ENCODE results near the gene SLC9A6.

The SLC9A6 gene

DNA sequence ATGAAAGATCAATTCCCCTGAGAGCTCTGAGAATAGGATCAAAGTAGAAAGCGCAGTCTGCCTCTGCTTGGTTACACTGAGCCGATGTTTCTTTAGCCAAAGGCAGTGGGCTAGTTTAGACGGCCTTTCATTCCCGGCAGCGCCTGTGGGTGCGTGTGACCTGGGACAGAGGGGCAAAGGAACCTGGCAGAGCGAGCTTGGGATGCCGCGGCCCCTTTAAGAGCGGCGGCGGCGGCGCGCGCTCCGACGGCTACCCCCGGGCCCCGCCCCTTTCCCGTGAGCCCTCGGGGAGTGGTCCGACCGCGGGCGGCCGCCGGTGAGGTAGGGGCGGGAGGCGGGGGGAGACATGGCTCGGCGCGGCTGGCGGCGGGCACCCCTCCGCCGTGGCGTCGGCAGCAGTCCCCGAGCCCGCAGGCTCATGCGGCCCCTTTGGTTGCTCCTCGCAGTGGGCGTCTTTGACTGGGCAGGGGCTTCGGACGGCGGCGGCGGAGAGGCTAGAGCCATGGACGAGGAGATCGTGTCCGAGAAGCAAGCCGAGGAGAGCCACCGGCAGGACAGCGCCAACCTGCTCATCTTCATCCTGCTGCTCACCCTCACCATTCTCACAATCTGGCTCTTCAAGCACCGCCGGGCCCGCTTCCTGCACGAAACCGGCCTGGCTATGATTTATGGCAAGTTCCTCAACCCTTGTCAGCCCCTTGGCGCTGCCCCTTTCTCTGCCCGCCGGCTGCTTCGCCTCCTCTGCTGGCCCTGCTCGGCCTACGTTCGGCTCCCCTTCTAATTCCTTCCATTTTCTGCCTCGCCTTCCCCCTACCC is at the start of gene SLC9A6 (continued):
- TF ChIP-seq, protein P1, sequence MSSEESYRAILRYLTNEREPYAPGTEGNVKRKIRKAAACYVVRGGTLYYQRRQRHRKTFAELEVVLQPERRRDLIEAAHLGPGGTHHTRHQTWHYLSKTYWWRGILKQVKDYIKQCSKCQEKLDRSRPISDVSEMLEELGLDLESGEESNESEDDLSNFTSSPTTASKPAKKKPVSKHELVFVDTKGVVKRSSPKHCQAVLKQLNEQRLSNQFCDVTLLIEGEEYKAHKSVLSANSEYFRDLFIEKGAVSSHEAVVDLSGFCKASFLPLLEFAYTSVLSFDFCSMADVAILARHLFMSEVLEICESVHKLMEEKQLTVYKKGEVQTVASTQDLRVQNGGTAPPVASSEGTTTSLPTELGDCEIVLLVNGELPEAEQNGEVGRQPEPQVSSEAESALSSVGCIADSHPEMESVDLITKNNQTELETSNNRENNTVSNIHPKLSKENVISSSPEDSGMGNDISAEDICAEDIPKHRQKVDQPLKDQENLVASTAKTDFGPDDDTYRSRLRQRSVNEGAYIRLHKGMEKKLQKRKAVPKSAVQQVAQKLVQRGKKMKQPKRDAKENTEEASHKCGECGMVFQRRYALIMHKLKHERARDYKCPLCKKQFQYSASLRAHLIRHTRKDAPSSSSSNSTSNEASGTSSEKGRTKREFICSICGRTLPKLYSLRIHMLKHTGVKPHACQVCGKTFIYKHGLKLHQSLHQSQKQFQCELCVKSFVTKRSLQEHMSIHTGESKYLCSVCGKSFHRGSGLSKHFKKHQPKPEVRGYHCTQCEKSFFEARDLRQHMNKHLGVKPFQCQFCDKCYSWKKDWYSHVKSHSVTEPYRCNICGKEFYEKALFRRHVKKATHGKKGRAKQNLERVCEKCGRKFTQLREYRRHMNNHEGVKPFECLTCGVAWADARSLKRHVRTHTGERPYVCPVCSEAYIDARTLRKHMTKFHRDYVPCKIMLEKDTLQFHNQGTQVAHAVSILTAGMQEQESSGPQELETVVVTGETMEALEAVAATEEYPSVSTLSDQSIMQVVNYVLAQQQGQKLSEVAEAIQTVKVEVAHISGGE (tag by site-specific recombination; conservative IDR thresholded peaks at IDR 0.05; ENCODE audit: low read depth) = peak; percentile 34
- TF ChIP-seq ZNF155 (tag by site-specific recombination; IDR thresholded peaks at IDR 0.05) (no peak), GLI4 (tag by site-specific recombination; IDR thresholded peaks at IDR 0.05) (no peak), ZNF23 (tag by site-specific recombination; IDR thresholded peaks at IDR 0.05; ENCODE audit: borderline replicate concordance) (no peak), ZNF791 (tag by site-specific recombination; IDR thresholded peaks at IDR 0.05) (no peak), SCRT1 (tag by site-specific recombination; IDR thresholded peaks at IDR 0.05; ENCODE audit: borderline replicate concordance) (no peak), ZNF510 (tag by site-specific recombination; IDR thresholded peaks at IDR 0.05; ENCODE audit: insufficient replicate concordance) (no peak), GLIS2 (tag by site-specific recombination; IDR thresholded peaks at IDR 0.05) (no peak), ZFP37 (tag by site-specific recombination; IDR thresholded peaks at IDR 0.05) (no peak), ZXDB (tag by site-specific recombination; IDR thresholded peaks at IDR 0.05) (peak; percentile 40), HOXD13 (CRISPR knock-in tag; IDR thresholded peaks at IDR 0.05; ENCODE audit: borderline replicate concordance) (no peak), ZNF785 (tag by site-specific recombination; IDR thresholded peaks at IDR 0.05) (no peak), ZNF292 (tag by site-specific recombination; IDR thresholded peaks at IDR 0.05; ENCODE audit: borderline replicate concordance, low read depth) (no peak)
- TF ChIP-seq, protein P2, sequence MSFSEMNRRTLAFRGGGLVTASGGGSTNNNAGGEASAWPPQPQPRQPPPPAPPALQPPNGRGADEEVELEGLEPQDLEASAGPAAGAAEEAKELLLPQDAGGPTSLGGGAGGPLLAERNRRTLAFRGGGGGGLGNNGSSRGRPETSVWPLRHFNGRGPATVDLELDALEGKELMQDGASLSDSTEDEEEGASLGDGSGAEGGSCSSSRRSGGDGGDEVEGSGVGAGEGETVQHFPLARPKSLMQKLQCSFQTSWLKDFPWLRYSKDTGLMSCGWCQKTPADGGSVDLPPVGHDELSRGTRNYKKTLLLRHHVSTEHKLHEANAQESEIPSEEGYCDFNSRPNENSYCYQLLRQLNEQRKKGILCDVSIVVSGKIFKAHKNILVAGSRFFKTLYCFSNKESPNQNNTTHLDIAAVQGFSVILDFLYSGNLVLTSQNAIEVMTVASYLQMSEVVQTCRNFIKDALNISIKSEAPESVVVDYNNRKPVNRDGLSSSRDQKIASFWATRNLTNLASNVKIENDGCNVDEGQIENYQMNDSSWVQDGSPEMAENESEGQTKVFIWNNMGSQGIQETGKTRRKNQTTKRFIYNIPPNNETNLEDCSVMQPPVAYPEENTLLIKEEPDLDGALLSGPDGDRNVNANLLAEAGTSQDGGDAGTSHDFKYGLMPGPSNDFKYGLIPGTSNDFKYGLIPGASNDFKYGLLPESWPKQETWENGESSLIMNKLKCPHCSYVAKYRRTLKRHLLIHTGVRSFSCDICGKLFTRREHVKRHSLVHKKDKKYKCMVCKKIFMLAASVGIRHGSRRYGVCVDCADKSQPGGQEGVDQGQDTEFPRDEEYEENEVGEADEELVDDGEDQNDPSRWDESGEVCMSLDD (tag by site-specific recombination; IDR thresholded peaks at IDR 0.05) = peak; percentile 42; the same call in 1 of the 2 replicates
- TF ChIP-seq, protein P3, sequence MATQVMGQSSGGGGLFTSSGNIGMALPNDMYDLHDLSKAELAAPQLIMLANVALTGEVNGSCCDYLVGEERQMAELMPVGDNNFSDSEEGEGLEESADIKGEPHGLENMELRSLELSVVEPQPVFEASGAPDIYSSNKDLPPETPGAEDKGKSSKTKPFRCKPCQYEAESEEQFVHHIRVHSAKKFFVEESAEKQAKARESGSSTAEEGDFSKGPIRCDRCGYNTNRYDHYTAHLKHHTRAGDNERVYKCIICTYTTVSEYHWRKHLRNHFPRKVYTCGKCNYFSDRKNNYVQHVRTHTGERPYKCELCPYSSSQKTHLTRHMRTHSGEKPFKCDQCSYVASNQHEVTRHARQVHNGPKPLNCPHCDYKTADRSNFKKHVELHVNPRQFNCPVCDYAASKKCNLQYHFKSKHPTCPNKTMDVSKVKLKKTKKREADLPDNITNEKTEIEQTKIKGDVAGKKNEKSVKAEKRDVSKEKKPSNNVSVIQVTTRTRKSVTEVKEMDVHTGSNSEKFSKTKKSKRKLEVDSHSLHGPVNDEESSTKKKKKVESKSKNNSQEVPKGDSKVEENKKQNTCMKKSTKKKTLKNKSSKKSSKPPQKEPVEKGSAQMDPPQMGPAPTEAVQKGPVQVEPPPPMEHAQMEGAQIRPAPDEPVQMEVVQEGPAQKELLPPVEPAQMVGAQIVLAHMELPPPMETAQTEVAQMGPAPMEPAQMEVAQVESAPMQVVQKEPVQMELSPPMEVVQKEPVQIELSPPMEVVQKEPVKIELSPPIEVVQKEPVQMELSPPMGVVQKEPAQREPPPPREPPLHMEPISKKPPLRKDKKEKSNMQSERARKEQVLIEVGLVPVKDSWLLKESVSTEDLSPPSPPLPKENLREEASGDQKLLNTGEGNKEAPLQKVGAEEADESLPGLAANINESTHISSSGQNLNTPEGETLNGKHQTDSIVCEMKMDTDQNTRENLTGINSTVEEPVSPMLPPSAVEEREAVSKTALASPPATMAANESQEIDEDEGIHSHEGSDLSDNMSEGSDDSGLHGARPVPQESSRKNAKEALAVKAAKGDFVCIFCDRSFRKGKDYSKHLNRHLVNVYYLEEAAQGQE (tag by site-specific recombination; IDR thresholded peaks at IDR 0.05) = peak; percentile 59
- TF ChIP-seq, protein P4, sequence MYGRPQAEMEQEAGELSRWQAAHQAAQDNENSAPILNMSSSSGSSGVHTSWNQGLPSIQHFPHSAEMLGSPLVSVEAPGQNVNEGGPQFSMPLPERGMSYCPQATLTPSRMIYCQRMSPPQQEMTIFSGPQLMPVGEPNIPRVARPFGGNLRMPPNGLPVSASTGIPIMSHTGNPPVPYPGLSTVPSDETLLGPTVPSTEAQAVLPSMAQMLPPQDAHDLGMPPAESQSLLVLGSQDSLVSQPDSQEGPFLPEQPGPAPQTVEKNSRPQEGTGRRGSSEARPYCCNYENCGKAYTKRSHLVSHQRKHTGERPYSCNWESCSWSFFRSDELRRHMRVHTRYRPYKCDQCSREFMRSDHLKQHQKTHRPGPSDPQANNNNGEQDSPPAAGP (tag by site-specific recombination; IDR thresholded peaks at IDR 0.05) = no peak
- TF ChIP-seq, protein P5, sequence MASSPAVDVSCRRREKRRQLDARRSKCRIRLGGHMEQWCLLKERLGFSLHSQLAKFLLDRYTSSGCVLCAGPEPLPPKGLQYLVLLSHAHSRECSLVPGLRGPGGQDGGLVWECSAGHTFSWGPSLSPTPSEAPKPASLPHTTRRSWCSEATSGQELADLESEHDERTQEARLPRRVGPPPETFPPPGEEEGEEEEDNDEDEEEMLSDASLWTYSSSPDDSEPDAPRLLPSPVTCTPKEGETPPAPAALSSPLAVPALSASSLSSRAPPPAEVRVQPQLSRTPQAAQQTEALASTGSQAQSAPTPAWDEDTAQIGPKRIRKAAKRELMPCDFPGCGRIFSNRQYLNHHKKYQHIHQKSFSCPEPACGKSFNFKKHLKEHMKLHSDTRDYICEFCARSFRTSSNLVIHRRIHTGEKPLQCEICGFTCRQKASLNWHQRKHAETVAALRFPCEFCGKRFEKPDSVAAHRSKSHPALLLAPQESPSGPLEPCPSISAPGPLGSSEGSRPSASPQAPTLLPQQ (tag by site-specific recombination; IDR thresholded peaks at IDR 0.05) = peak; percentile 97
- TF ChIP-seq, protein P6, sequence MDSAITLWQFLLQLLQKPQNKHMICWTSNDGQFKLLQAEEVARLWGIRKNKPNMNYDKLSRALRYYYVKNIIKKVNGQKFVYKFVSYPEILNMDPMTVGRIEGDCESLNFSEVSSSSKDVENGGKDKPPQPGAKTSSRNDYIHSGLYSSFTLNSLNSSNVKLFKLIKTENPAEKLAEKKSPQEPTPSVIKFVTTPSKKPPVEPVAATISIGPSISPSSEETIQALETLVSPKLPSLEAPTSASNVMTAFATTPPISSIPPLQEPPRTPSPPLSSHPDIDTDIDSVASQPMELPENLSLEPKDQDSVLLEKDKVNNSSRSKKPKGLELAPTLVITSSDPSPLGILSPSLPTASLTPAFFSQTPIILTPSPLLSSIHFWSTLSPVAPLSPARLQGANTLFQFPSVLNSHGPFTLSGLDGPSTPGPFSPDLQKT (IDR thresholded peaks at IDR 0.05; ENCODE audit: borderline replicate concordance, low read depth, low read length) = no peak
- TF ChIP-seq, protein P7, sequence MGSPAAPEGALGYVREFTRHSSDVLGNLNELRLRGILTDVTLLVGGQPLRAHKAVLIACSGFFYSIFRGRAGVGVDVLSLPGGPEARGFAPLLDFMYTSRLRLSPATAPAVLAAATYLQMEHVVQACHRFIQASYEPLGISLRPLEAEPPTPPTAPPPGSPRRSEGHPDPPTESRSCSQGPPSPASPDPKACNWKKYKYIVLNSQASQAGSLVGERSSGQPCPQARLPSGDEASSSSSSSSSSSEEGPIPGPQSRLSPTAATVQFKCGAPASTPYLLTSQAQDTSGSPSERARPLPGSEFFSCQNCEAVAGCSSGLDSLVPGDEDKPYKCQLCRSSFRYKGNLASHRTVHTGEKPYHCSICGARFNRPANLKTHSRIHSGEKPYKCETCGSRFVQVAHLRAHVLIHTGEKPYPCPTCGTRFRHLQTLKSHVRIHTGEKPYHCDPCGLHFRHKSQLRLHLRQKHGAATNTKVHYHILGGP (tag by site-specific recombination; IDR thresholded peaks at IDR 0.05) = no peak
- TF ChIP-seq, protein P8, sequence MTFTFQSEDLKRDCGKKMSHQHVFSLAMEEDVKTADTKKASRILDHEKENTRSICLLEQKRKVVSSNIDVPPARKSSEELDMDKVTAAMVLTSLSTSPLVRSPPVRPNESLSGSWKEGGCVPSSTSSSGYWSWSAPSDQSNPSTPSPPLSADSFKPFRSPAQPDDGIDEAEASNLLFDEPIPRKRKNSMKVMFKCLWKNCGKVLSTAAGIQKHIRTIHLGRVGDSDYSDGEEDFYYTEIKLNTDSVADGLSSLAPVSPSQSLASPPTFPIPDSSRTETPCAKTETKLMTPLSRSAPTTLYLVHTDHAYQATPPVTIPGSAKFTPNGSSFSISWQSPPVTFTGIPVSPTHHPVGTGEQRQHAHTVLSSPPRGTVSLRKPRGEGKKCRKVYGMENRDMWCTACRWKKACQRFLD (tag by site-specific recombination; IDR thresholded peaks at IDR 0.05) = no peak
